NCI-H1694 (cell line): Measurements from ENCODE around the gene MAP3K7.

ENCODE experiments used
- DNase-seq: peaks from one replicate; lab custom pipeline; 2025; lab: John Stamatoyannopoulos, UW

Gene MAP3K7

GRCh38 chr6:90484385-90484784 lies 102.5 kb downstream of the MAP3K7 start:
- DNase-seq: no peak

DNA sequence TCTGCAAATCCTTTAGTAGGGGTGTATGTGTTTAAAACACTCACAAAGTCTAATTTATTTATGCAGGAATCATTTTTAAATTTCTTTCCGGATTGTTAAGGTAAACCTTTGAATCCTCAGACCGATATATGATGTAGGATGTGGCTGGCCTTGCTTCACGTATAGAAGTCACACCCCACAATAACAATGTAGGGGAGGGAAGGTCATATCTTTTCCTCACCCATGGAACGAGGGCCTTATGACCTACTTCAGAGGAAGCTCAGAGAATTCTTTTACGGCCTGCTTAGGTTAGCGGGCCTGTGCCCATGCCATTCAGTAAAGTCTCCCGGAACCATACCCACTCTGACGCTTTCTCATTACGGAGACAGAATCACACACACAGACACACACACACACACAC lies 102.9 kb downstream of the MAP3K7 start:
- DNase-seq: no peak

DNA sequence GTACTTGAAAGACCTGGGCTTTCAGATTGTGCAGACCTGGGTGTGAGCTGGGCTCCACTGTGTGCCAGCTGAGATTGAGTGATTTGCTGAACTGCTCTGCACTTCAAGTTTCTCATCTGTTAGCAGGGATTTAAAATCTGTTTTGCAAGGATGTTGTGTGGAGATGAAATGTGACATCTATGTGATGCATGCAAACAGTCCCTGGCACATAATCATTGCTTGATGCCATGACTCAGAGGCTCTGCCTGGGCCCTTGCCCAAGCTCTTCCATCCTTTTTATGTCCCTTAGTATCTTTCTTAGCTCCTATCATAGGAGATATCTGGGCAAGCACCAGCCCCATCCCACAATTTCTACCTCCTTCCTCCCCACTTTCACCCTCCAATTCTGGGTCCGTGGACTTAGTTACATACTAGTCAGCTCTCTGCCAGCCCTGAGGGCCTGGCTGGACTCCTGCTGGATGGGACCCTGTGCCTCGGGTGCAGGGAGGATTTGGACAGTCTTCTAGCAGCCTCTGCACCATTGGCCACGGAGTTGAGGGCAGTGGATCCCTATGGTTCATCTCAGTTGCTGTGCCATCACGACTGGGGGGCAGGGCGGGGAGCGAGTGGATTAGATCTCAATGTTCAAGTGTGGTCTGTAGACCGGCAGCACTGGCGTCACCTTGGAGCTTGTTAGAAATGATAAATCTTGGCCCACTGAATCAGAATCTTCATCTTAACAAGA lies 103.6 kb downstream of the MAP3K7 start:
- no peak for DNase-seq

DNA sequence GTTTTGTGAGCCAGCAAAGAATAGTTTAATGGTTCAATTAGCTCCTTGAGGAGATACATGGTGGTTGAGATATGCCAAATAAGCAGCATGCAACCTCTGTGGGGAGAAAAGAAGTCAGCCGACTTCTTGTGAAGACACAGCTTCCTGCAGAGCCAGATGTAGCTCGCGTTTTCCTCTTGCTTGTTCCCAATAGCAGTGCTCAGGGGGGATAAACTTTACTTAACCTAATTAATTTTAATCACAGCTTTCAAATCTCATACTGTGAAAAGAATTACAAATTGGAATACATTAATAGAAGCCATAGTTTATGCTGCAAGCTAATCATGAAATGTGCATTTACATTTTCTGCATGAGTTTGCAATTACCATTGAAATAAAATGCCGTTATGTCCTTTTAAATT lies 106.2 kb downstream of the MAP3K7 start:
- no peak for DNase-seq

GRCh38 chr6:90479603-90479926 lies 107.3 kb downstream of the MAP3K7 start:
- no peak for DNase-seq

- peak; percentile 91 for DNase-seq
Measured at GRCh38 chr6:90478789-90479602, 107.9 kb downstream of the MAP3K7 start.

- DNase-seq: peak; percentile 2
Measured at GRCh38 chr6:90478278-90478677, 108.6 kb downstream of the MAP3K7 start.

GRCh38 chr6:90477366-90477765 lies 109.5 kb downstream of the MAP3K7 start:
- DNase-seq: no peak

- no peak for DNase-seq
Measured at GRCh38 chr6:90472716-90473115, 114.2 kb downstream of the MAP3K7 start.

DNA sequence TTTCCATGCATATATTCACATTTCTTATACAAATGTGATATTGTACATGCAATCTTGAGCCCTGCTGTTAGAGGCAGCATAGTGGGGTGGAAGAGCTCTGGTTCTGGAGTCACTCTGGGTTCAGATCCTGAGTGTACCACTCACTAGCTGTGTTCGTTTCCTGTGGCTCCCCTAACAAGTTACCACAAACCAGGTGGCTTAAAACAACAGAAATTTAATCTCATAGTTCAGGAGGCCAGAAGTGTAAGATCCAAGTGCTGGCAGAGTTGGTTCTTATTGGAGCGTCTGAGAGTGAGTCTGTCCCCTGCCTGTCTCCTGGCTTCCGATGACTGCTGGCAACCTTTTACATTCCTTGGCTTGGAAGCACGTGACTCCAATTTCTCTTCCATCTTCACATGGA lies 115.6 kb downstream of the MAP3K7 start:
- DNase-seq: no peak

GRCh38 chr6:90469906-90470305 lies 117.0 kb downstream of the MAP3K7 start:
- no peak for DNase-seq

DNA sequence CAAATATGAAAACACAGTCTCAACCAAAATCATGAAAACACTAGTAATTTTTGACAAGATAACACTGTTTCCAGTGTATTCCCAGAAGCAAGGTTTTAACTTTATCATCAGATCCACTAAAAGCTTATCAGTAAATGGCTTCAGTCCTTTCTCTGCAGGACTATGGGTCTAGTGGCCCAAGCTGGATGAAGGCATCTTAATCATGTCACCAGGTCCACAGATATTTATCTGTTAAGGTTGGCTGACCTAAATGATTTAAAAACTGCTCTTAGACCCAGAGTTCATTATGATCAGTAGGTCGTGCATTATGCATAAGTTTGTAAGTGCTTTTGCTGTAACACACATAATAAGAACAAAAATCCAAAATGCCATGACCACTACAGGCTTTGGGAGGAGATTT lies 118.0 kb downstream of the MAP3K7 start:
- no peak for DNase-seq

- DNase-seq: no peak
Measured at GRCh38 chr6:90468080-90468479, 118.8 kb downstream of the MAP3K7 start.

GRCh38 chr6:90467546-90467945 lies 119.3 kb downstream of the MAP3K7 start:
- DNase-seq: no peak

DNA sequence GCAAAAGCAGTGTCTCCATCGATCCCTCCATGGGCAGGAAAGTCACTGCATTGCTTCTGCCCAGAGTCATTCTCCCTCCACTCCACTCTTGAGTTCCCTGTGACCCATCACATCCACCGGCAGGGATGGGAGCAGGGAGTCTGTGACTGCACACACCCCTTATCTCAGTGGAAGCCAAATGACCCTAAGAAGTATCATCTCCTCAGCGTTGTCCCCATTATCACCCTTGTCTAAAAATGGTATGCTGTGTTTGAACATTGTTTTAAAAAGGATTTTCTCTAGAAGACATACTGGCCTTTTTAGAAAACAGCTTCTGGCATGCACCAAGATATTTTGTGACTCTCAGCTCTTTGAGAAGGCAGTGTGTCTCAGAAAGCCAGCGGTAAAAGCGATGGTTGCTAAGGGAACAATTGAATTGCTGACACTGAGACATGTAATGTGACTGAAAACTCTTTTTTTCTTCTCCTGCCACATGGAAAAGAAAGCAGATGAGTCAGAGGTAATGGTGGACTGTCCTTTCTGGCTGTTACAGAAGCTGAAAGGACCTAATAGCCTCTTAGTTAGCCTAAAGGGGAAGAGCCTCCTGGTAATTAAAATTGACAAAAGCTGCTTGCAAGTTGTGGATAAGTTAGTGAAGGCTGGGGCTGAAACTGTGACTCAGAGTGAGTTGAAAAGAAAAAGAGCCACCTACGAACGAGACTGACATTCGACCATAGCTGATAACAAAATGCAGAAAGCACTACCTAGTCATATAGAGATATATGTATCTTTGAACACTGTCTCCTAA lies 120.5 kb downstream of the MAP3K7 start:
- DNase-seq: no peak

- DNase-seq: no peak
Measured at GRCh38 chr6:90465686-90466085, 121.2 kb downstream of the MAP3K7 start.

DNA sequence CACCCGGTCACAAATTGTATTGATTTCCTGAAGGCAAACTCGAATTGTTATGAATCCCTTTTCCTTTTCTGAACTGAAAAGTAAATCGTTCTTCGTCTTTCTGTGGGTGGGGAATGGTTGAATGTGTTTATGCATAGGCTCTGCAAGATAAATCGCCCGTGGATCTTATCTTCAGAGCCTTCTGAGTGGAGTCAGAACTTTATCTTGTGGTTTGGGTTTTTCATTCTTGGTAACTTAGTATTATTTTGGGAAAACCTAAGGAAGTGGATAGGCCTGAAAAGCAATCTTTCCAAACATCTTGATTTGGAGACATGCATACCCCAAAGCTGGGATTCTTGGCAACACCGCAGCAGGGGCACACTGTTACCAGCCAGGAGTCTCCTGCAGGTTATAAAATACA lies 122.4 kb downstream of the MAP3K7 start:
- no peak for DNase-seq

DNA sequence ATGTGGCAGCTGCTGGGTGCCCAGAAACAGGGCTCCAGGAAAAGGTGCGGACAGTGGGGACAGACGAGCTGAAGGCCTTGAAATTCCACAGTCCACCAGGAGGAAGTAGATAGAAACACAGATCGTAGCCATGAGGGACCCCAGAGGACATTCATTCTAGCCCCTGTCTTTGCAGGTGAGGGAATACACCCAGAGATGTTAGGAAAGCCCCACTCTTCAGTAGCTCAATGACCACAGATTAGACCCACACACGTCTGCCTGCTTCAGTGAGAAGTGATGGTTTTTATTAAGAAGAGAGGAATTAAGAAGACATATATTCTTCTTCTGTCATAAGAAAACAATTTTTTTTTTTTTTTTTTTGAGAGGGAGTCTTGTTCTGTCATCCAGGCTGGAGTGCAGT lies 123.0 kb downstream of the MAP3K7 start:
- DNase-seq: no peak
